KOPT-K1 (cell line): ENCODE results near the gene FECH.

ENCODE experiments used
- H3K27ac ChIP-seq: fragments of 200-600 bp; sonication (generic); 2 replicates; pipeline ENCODE4 v1.5.1; 2016; ENCODE audit warnings: antibody characterized with exemption, mild to moderate bottlenecking, low read depth, low read length; ENCODE audit not compliant: poor library complexity, severe bottlenecking
- H3K36me3 ChIP-seq: fragments of 200-600 bp; sonication (generic); 2 replicates; pipeline ENCODE4 v1.5.1; 2017; ENCODE audit warnings: antibody characterized with exemption, mild to moderate bottlenecking, low read length, moderate library complexity; ENCODE audit not compliant: insufficient read depth
- H3K9me3 ChIP-seq: fragments of 200-600 bp; sonication (generic); 2 replicates; pipeline ENCODE4 v1.5.1; 2017; ENCODE audit warnings: antibody characterized with exemption, low read length, mild to moderate bottlenecking; ENCODE audit not compliant: insufficient read depth, poor library complexity, severe bottlenecking

FECH gene

DNA sequence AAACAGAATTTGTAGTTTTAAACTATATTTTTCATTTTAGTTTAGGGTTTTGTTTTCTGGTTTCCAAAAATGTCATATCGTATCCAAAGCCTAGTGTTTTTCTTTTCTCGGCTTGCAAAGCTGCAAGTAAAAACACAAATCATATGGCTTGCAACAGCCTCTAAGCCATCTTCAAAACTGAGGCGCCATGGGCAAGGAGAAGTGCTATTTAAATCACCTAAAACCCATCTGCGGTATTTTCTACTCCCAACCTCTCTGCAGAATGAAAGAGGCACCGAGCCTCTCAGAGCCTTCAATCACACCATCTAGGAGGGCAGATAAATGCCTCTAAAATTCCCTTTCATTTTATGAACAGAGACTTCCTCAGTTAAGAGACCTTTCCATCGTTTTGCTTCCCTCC, 25.2 kb downstream of the FECH start:
- H3K36me3 ChIP-seq = peaks cover 64% of the 10 kb centered on the region
- no peak overlapping the region for H3K27ac ChIP-seq
- no peaks in the 10 kb centered on the region for H3K9me3 ChIP-seq

DNA sequence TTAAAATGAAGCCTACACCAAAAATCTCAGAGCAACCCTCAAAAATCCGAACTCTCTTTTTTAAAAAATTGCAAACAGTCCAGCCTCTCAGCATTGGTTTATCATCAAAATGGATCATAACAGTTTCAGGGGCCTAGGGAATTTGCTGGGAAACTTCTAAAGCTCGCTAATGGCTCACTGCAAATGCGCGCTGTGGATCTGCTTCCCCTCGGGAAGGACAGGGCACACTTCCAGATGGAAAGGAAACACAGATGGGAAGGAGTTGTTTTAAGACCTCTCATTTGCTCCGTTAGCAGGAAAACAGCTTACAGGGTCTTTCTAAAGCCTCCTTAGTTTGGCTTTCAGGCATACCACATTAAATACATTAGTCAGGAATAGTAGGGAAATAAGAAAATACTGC, 27.2 kb downstream of the FECH start:
- Histone ChIP-seq H3K27ac (no peak overlapping the region), H3K9me3 (no peaks in the 10 kb centered on the region), H3K36me3 (peaks cover 57% of the 10 kb centered on the region)

DNA sequence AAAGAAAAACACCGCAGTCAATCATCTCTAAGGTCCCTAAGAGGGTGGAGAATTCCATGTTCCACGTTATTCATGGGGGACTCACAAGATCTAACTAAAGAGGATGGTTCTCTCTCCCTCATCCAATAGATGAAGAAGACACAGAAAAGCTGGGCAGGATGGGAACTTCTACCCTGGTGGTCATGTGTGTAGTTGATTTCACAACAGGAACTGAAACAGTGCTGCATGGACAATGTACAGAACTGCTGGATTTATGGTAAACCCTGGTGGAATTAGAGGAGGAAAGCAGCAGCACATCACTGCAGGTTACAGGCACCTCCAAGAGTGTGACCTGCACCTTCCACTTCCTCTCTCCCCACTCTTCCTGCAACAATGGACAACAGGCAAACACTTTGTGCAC, 31.4 kb downstream of the FECH start:
- Histone ChIP-seq H3K36me3 (peaks cover 63% of the 10 kb centered on the region), H3K27ac (no peak overlapping the region), H3K9me3 (no peaks in the 10 kb centered on the region)

DNA sequence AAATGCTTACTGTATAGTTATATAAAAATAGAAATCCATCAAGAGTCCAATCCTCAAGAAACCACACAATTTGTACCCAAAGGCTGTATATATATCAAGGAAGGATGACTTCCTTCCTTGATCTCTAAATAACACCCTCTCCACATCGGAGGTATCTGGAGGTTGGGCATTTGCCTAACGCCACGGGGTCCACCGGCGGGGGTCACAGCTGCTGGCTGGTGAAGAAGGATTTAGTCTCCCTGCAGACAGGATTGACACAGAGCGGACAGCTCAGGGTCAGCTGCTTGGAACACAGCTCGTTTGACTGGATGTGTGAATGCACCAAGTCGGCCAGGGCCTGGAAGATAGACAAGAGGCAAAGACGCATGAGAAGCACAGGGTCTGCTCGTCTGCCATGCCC, 36.0 kb downstream of the FECH start:
- peaks cover 39% of the 10 kb centered on the region for H3K36me3 ChIP-seq
- H3K9me3 ChIP-seq = no peaks in the 10 kb centered on the region
- H3K27ac ChIP-seq = no peak overlapping the region

DNA sequence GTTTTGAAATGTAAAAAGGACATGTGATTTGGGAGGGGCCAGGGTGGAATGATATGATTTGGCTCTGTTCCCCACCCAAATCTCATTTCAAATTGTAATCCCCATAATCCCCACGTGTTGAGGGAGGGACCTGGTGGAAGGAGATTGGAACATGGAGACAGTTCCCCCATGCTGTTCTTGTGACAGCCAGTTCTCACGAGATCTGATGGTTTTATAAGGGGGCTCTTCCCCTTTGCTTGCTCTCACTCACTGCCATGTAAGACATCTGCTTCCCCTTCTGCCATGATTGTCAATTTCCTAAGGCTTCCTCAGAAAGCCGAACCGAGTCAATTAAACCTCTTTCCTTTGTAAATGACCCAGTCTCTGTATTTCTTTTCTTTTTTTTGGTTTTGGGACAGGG, 39.2 kb downstream of the FECH start:
- H3K27ac ChIP-seq = no peak overlapping the region
- H3K9me3 ChIP-seq = no peaks in the 10 kb centered on the region
- H3K36me3 ChIP-seq = peaks cover 19% of the 10 kb centered on the region

DNA sequence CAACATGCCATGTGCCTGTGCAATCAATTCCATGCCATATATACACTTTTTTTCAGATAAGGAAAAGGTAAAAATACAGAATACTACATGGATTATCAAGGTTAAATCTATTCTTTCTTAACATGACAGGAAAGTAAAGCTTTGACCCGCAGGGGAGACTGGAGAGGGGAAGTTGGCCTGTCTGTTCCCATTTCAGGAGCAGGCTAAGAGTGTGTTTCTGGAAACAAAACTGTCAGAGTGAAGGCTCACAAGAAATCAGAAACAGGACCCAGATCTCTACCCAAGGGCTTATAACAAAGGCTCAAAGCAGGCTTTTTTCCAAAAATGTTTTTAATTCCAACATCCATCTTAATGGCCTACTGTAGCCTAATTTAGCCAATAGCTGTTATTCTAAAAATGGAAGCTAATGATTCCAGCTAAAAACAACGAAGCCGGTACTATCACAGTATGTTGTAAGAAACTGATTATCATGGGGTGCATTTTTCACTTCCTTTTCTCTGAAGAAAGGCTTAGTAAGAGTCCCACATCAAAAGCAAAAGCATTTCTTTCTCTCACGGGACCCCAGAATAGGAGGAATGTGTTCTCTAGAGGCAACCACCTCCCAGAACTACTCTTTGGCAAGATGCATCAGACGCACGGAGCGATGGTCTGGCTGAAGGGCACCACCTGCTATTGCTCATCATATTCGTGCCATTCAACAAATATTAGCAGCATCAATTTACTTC, 41.4 kb downstream of the FECH start:
- H3K36me3 ChIP-seq = peaks cover 6% of the 10 kb centered on the region; the same call in 1 of the 2 replicates
- H3K9me3 ChIP-seq = no peaks in the 10 kb centered on the region
- H3K27ac ChIP-seq = no peak overlapping the region

DNA sequence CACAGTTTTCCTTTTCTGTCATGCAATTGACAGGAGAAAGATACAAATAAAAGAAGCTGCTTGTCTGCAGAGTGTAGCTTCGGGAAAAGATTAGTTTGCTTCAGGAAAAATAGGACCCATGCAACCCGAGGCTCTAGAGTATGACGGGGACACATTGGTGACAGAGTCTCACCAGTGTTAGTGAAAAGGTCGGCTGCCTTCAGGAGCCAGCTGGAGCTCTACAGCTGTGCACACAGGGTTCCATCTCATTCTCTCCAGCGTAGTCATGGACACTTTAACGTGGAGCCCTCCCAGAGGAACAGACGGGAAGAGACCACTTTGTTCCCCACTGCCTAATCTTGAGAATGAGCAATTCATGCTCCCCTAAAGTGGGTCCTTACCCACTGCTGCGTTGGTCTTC, 42.9 kb downstream of the FECH start:
- Histone ChIP-seq H3K9me3 (no peaks in the 10 kb centered on the region), H3K27ac (no peak overlapping the region), H3K36me3 (no peaks in the 10 kb centered on the region)

DNA sequence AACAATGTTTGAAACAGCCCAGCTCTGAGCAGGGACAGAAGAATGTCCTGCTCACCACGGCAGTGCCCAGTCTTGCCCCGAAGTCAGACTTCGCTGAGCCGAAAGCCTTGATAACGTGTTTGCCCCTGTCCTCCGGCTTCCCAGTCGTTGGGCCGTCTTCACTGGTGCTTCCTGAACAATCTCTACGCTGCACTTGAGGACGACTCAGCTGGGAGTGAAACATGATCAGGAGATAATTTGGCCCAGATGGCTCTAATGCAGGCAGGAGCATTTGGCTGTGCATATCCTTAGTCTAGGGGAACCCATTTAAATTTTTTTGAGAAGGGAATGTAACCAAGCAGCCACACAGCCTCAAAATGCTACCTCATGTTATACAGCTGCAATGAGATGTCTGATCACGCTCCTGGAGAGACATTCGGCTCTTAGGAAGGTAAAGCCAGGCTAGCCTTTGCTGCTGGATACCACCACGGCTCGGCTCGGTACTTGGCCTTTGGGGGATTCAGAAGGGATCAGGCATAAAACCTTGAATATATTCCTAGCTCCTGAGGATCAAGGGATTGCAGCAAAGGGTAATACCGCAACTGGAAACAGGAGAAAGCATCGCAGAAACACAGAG, 43.6 kb downstream of the FECH start:
- no peaks in the 10 kb centered on the region for H3K36me3 ChIP-seq
- H3K9me3 ChIP-seq = no peaks in the 10 kb centered on the region
- no peak overlapping the region for H3K27ac ChIP-seq

DNA sequence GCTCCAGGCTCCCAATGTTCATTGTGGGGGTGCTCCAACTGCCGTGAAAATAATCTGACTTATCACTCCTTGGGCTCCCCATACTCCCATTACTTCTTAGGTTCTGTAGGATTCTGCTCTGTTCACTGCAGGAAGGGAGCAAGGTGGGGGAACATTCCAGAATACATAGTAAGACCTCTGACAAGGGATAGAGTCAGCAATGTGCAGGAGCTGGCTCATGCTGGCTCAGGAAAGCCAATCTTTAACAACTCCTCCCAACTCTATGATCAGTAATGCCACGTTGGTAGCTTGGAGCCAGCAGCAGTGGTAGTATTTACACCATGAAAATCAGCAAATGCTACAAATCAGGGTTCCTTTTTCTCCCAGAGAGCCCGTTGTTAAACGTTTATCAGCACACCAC, 44.4 kb downstream of the FECH start:
- H3K36me3 ChIP-seq = no peaks in the 10 kb centered on the region
- no peaks in the 10 kb centered on the region for H3K9me3 ChIP-seq
- H3K27ac ChIP-seq = no peak overlapping the region

DNA sequence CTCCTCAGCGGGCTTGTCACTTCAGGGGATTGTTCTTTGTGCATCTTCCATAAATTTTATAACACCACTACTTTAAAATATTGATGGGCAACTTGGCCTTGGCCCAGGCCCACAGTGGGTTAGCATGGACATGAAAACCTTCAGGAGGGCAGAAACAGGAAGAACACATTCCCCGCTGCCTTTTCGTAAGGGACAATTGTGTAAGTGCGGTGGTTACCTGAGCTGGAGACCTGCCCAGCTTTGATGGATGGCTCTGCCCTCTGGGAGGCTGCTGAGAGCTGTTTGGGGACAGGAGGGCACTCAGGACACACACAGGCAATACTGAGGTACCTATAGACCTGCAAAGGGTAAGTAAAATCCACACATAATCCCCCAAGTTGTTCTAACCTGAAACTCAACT, 46.8 kb downstream of the FECH start:
- Histone ChIP-seq H3K36me3 (no peaks in the 10 kb centered on the region), H3K27ac (no peak overlapping the region), H3K9me3 (no peaks in the 10 kb centered on the region)

DNA sequence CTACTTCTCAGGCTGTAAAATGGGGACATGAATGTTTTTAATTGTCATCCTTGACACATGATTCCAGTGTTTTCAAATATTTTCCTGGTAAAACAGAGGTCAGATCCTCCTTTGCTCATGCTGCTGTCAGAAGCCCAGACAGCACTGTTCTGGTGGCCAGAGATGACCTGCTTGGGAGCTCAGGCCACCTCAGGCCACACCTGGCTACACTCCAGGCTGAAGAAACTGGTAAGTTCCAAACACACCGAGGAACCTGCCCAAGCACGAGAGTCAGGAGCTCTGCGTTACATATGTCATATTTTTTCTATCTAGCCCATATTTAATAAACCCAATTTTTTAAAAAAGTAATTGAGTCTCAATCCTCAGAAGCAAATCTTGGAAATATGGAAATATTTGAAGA, 47.9 kb downstream of the FECH start:
- Histone ChIP-seq H3K9me3 (no peaks in the 10 kb centered on the region), H3K36me3 (no peaks in the 10 kb centered on the region), H3K27ac (no peak overlapping the region)

DNA sequence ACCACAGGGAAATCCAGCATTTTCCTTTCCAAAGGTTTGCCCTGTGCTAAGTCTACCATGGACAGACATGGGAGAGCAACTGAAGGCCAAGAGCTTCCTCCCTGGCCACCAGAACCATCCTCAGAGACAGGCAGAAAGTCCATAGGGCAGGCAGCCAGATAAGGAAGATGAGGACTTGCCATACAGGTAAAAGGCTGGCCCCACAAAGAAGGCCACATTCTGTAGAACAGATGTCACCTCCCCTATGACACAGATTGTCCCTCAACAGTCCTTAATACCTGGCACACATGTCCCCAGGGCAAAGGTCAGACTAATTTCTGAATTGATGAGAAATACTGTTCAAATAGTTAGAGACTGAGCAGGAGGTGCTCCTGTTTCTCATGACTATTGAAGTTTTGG, 52.0 kb downstream of the FECH start:
- H3K27ac ChIP-seq = no peak overlapping the region

DNA sequence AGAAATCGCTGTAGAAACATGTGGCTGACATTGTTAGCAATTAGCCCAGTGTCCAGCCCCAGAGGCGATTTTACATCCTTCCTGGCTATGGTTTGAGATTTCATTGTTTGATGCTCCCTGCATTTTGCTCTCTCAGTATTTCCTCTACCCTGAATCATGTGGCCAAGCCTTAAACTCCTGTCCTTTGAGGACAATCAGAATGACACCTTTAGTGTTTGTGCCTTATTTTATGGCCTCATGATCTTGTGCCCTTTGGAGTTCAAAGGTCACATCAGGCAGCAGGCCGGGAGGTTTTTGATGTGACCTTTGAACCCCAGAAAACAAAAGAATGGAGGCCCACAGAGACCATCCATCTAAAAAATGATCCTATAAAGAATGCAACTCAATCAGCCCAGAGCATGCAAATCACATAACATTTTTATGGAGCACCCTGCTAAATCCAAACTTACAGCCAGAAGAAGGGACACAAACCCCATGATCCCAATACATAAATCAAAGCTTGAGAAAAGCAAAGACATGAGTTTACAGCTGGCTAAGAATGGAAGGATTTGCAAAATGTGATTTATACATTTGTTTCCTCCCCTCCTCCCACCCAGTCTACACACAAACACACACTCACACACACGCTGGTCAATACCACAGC, 52.5 kb downstream of the FECH start:
- Histone ChIP-seq H3K9me3 (no peaks in the 10 kb centered on the region), H3K36me3 (no peaks in the 10 kb centered on the region), H3K27ac (no peak overlapping the region)

More for the DNA sequence above, 52.0 kb downstream of the FECH start:
- Histone ChIP-seq H3K36me3 (no peaks in the 10 kb centered on the region), H3K9me3 (no peaks in the 10 kb centered on the region)

DNA sequence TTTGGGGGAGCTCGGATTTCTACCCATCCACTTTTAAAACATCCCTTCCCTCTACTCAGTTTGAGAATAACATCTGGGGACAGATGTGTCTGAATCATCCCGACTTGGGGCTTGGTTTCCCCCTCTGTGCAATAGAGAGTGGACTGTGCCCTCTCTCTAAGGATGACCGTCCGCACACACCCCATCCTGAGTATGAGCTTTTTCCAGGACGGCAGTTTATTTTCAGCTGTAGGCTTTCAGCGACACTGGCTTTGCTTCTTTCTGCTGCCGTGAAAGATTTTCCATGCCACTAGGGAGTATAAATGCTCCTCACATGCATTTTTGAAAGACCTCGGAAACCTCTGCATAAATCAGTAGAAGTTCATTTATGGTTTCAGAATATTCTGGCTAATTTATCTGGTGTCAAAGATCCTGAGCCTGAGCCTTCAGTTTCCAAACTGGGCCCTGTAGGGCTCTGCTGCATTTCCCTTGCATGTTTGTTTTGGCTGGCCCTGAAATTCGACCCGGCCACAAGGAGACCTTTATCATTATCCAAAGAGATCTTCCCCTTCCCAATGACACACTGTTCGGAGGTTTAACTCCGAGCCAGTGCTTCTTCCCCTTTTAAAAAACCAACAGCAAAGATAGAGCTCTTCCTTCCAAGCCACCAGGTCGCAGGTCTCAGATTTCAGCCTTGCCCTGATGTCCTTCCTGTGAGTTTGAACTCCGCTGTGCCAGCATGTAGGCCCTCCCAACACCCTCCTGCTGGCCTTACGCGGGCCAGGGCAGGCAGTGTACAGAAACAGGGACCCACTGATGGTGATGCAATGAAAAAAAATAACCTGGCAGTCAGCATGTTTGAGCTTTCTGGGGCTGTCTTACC, 53.3 kb downstream of the FECH start:
- Histone ChIP-seq H3K36me3 (no peaks in the 10 kb centered on the region), H3K9me3 (no peaks in the 10 kb centered on the region), H3K27ac (no peak overlapping the region)

DNA sequence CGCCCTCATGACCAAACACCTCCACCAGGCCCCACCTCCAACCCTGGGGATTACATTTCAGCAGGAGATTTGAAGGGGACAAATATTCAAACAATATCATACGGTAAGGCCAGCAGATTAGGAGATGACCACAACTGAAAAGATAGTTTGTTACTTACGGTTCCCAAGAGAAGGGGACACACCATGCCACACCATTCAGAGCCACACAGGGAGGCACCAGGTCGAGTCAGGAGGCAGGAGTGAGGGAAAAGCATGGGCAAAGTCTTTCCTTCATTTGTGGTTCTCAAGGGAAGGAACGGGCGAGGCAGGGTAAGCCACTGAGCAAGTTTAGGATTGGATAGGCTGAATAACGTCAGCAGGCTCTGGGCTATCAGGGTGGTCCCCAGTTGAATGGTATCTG, 57.4 kb downstream of the FECH start:
- Histone ChIP-seq H3K27ac (no peak overlapping the region), H3K36me3 (no peaks in the 10 kb centered on the region), H3K9me3 (no peaks in the 10 kb centered on the region)
